ENCODE data around the gene RBM20. TPM values are rescaled to one million over a fixed set of nuclear protein-coding genes. Genes with fewer than 3 reads are reported as not detected.
"Not testable (repeated sequence)": the region's sequence is repeated elsewhere in the genome, so short reads cannot be mapped to it uniquely, and the experiment has no call there.

The RBM20 gene
- total RNA-seq, 1 donor from 2014 or later: 0.32 TPM

DNA sequence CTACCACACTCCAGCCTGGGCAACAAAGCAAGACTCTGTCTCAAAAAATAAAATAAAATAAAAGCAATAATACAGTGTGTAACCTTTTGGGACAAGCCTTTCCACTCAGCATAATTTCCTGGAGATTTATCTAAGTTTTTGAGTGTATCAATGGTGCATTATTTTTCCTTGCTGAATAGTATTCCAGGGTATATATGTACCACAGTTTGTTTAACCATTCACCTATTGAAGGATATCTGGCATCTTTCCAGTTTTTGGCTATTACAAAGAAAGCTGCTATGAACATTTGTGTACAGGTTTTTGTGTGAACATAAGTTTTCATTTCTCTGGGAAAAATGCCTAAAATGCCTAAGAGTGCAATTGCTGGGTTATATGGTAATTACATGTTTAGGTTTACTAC lies 59.9 kb downstream of the RBM20 start:
- H3K4me1 Mint-ChIP-seq: peaks cover 30% of the 10 kb centered on the region

DNA sequence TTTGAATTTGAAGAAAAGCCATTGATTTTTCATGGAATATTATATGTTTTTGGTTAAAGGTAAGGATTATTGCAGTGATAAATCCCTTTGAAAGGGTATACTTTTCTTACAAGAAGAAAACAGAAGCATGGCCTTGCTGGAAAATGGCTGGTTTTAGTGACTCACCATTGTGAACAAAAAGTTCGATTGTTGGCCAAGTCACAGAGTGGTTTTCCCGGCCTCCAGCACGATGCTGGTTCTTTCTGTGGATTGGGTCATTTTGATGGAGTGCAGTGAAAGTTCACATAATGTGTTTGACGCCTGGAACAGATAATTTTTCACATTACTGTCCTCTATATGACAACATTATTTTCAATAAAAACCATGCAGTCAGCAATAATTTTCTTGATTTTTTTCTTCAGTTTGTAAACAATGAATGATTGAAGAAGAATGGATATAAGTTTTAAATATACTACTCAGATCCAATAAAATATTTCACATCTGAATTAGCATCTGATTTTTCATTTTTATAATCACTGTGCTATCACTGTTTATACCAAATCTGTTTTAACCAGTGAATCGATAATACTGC lies 60.9 kb downstream of the RBM20 start:
- no peak overlapping the region for H3K4me3 ChIP-seq
- no peak overlapping the region for H3K4me2 ChIP-seq
- H3K27ac ChIP-seq: no peak overlapping the region
- H2AFZ ChIP-seq (replicated peaks): no peak overlapping the region
- Mint-ChIP-seq H3K27me3 (ENCODE audit: insufficient read depth, low read depth) (peaks cover 8% of the 10 kb centered on the region), H3K27ac (no peak overlapping the region), H3K9me3 (no peaks in the 10 kb centered on the region), H3K4me1 (peaks cover 36% of the 10 kb centered on the region), H3K36me3 (no peaks in the 10 kb centered on the region), H3K4me3 (no peak overlapping the region)
- no peaks in the 10 kb centered on the region for H4K20me1 ChIP-seq (ENCODE audit: low read depth)
- H3K79me2 ChIP-seq (ENCODE audit: low read depth): no peaks in the 10 kb centered on the region
- H3K9me3 ChIP-seq (ENCODE audit: low read depth): no peaks in the 10 kb centered on the region
- H3K36me3 ChIP-seq: no peaks in the 10 kb centered on the region
- H3K9ac ChIP-seq: no peak overlapping the region
- DNase-seq (ENCODE audit: low spot score): no peak
- no peaks in the 10 kb centered on the region for H3K27me3 ChIP-seq
- peaks cover 27% of the 10 kb centered on the region for H3K4me1 ChIP-seq
- TF ChIP-seq, protein P1, sequence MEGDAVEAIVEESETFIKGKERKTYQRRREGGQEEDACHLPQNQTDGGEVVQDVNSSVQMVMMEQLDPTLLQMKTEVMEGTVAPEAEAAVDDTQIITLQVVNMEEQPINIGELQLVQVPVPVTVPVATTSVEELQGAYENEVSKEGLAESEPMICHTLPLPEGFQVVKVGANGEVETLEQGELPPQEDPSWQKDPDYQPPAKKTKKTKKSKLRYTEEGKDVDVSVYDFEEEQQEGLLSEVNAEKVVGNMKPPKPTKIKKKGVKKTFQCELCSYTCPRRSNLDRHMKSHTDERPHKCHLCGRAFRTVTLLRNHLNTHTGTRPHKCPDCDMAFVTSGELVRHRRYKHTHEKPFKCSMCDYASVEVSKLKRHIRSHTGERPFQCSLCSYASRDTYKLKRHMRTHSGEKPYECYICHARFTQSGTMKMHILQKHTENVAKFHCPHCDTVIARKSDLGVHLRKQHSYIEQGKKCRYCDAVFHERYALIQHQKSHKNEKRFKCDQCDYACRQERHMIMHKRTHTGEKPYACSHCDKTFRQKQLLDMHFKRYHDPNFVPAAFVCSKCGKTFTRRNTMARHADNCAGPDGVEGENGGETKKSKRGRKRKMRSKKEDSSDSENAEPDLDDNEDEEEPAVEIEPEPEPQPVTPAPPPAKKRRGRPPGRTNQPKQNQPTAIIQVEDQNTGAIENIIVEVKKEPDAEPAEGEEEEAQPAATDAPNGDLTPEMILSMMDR (IDR thresholded peaks at IDR 0.05): no peak
- TF ChIP-seq EZH2phosphoT487 (IDR thresholded peaks at IDR 0.05) (no peak), EZH2 (IDR thresholded peaks at IDR 0.05) (no peak)
- peaks cover 15% of the 10 kb centered on the region for H3F3A ChIP-seq (ENCODE audit: low read depth)

More for the DNA sequence above, 59.9 kb downstream of the RBM20 start:
- Histone ChIP-seq H3K36me3 (no peaks in the 10 kb centered on the region), H3K9ac (no peak overlapping the region), H3K79me2 (ENCODE audit: low read depth) (no peaks in the 10 kb centered on the region), H2AFZ (replicated peaks) (no peak overlapping the region), H3K27me3 (no peaks in the 10 kb centered on the region), H3K9me3 (ENCODE audit: low read depth) (no peaks in the 10 kb centered on the region), H3K4me1 (peaks cover 27% of the 10 kb centered on the region), H3F3A (ENCODE audit: low read depth) (peaks cover 15% of the 10 kb centered on the region), H4K20me1 (ENCODE audit: low read depth) (no peaks in the 10 kb centered on the region), H3K4me2 (no peak overlapping the region), H3K4me3 (no peak overlapping the region), H3K27ac (no peak overlapping the region)
- H3K4me3 Mint-ChIP-seq: no peak overlapping the region
- peaks cover 6% of the 10 kb centered on the region for H3K27me3 Mint-ChIP-seq (ENCODE audit: insufficient read depth, low read depth)
- DNase-seq (ENCODE audit: low spot score): no peak
- no peaks in the 10 kb centered on the region for H3K9me3 Mint-ChIP-seq
- H3K27ac Mint-ChIP-seq: no peak overlapping the region
- no peak for TF ChIP-seq EZH2phosphoT487 (IDR thresholded peaks at IDR 0.05)
- TF ChIP-seq EZH2 (IDR thresholded peaks at IDR 0.05): no peak
- TF ChIP-seq, protein P1 (IDR thresholded peaks at IDR 0.05): no peak
- no peaks in the 10 kb centered on the region for H3K36me3 Mint-ChIP-seq

DNA sequence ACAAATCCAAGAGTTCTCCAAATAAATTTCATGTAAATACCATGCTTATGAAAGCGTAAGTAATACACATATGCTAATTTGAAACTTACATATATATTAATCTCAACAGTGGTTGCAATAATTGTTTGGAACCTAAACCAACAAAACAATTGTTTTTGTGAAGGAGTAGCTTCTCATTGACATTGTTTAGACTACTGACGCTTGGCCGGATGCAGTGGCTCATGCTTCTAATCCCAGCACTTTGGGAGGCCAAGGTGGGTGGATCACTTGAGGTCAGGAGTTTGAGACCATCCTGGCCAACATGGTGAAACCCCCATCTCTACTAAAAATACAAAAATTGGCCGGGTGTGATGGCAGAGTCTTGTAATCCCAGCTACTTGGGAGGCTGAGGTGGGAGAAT lies 61.5 kb downstream of the RBM20 start:
- Histone ChIP-seq H3K4me1 (peaks cover 27% of the 10 kb centered on the region), H3F3A (ENCODE audit: low read depth) (peaks cover 15% of the 10 kb centered on the region)
- peaks cover 38% of the 10 kb centered on the region for H3K4me1 Mint-ChIP-seq
- H3K4me3 Mint-ChIP-seq; H3K9me3 Mint-ChIP-seq; H3K79me2 ChIP-seq (ENCODE audit: low read depth); H3K27me3 Mint-ChIP-seq (ENCODE audit: insufficient read depth, low read depth); H3K27ac Mint-ChIP-seq; H3K9me3 ChIP-seq (ENCODE audit: low read depth); DNase-seq (ENCODE audit: low spot score); H3K4me2 ChIP-seq; H2AFZ ChIP-seq (replicated peaks); H3K36me3 Mint-ChIP-seq; H3K9ac ChIP-seq; H3K27me3 ChIP-seq; H3K27ac ChIP-seq; H3K4me3 ChIP-seq; H4K20me1 ChIP-seq (ENCODE audit: low read depth); H3K36me3 ChIP-seq: not testable (repeated sequence)

DNA sequence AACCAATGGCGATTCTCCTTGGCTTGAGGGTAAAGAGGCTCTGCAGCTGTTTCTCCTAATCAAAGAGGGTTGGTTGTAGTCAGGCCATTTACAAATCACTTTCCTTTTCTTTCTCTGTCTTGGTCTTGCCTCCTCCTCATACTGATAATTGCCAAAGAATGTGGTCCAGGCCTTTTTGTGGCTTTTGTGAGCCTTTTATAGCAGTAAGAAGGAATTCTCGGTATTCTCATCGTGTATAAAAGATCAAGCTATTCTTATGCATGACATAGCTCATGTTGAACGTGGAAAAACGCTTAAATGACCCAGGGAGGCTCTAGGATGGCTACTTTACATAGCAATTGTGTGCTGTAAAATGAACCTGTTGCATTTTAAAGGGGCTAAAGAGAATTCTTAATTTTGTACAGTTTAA lies 62.6 kb downstream of the RBM20 start:
- Histone ChIP-seq H3K27me3 (no peaks in the 10 kb centered on the region), H3K27ac (no peak overlapping the region), H2AFZ (replicated peaks) (no peak overlapping the region), H3K36me3 (no peaks in the 10 kb centered on the region), H3F3A (ENCODE audit: low read depth) (peaks cover 12% of the 10 kb centered on the region), H3K4me3 (no peak overlapping the region), H3K4me2 (peak overlapping the region; percentile 36), H4K20me1 (ENCODE audit: low read depth) (no peaks in the 10 kb centered on the region), H3K9me3 (ENCODE audit: low read depth) (no peaks in the 10 kb centered on the region), H3K4me1 (peaks cover 17% of the 10 kb centered on the region), H3K9ac (no peak overlapping the region), H3K79me2 (ENCODE audit: low read depth) (no peaks in the 10 kb centered on the region)
- H3K27me3 Mint-ChIP-seq (ENCODE audit: insufficient read depth, low read depth): peaks cover 8% of the 10 kb centered on the region
- H3K4me1 Mint-ChIP-seq: peaks cover 32% of the 10 kb centered on the region
- no peaks in the 10 kb centered on the region for H3K36me3 Mint-ChIP-seq
- H3K9me3 Mint-ChIP-seq: no peaks in the 10 kb centered on the region
- peak; percentile 30 for DNase-seq (ENCODE audit: low spot score)
- TF ChIP-seq EZH2phosphoT487 (IDR thresholded peaks at IDR 0.05) (no peak), EZH2 (IDR thresholded peaks at IDR 0.05) (no peak)
- TF ChIP-seq, protein P1 (IDR thresholded peaks at IDR 0.05): no peak
- no peak overlapping the region for H3K27ac Mint-ChIP-seq
- H3K4me3 Mint-ChIP-seq: no peak overlapping the region

Data from neural progenitor cell (in vitro differentiated cells).